Endothelial cell of umbilical vein (primary cell): ENCODE data around the gene EID2B. TPM values are rescaled to one million over a fixed set of nuclear protein-coding genes. Genes with fewer than 3 reads are reported as not detected.

Experiments used
- BruUV-seq: library from RNA; stranded (reverse); fragments of 400-500 nt; replicated peaks from 2 replicates; lab custom pipeline; 2021; lab: Mats Ljungman, UMichigan
- CTCF ChIA-PET: fragments of 300-600, 350-600 bp; sonication (Branson Sonifier 250); formaldehyde crosslinking; loops from one replicate; lab custom pipeline; 2021; ENCODE audit warnings: antibody characterized with exemption, inconsistent platforms; lab: Charles Lee
- POLR2A ChIA-PET: fragments of 300-600, 350-600 bp; sonication (Branson Sonifier 250); formaldehyde crosslinking; loops from one replicate; lab custom pipeline; 2021; ENCODE audit warnings: antibody characterized with exemption, inconsistent platforms; lab: Charles Lee
- DNase-seq: peaks from one replicate; pipeline ENCODE4 v3.0.0-alpha.2; 2011; ENCODE audit warnings: low read depth, low spot score
- FAIRE-seq: peaks from 2 replicates; lab custom pipeline; 2011; peaks lifted over from hg19 to GRCh38; lab: Jason Lieb, UNC
- H2AFZ ChIP-seq: 2 replicates; pipeline ENCODE4 v1.6.0; 2012; ENCODE audit warnings: low read depth, low read length, control low read depth, inconsistent platforms
- H3K27ac ChIP-seq: 2 replicates; pipeline ENCODE4 v1.5.1; 2011; ENCODE audit warnings: low read depth, mild to moderate bottlenecking, control low read depth, low read length, moderate library complexity; ENCODE audit not compliant: insufficient read depth
- H3K27me3 ChIP-seq, 2 experiments: 2 replicates each; pipeline versions ENCODE4 v1.6.0 to v1.6.1; 2011; ENCODE audit warnings: low read length in 2 of 2, mixed read lengths in 1 of 2; ENCODE audit not compliant: control insufficient read depth in 2 of 2, insufficient read depth in 2 of 2
- H3K36me3 ChIP-seq, 2 experiments: 2 replicates in 1 of 2; 3 replicates in 1 of 2; pipeline ENCODE4 v1.5.1; 2011; ENCODE audit warnings: low read length in 2 of 2, mild to moderate bottlenecking in 1 of 2, moderate library complexity in 1 of 2; ENCODE audit not compliant: control insufficient read depth in 2 of 2, insufficient read depth in 2 of 2; ENCODE audit errors: extremely low read depth in 1 of 2
- H3K4me1 ChIP-seq: 3 replicates; pipeline ENCODE4 v1.5.1; 2011; ENCODE audit warnings: mild to moderate bottlenecking, low read length; ENCODE audit not compliant: control insufficient read depth, insufficient read depth; ENCODE audit errors: extremely low read depth
- H3K4me2 ChIP-seq: 2 replicates; pipeline ENCODE4 v1.6.1; 2011; ENCODE audit warnings: low read length, control low read depth, mixed read lengths; ENCODE audit not compliant: insufficient read depth
- H3K4me3 ChIP-seq, 3 experiments: fragments of 200-600 bp in 1 of 3; sonication (generic), shearing (Covaris generic) in 1 of 3; replicated peaks in 1 of 3; 2 replicates each; pipeline ENCODE4 v1.5.1; 2011 to 2016; ENCODE audit warnings: control low read depth in 3 of 3, low read length in 3 of 3, mild to moderate bottlenecking in 2 of 3, inconsistent platforms in 1 of 3, low read depth in 1 of 3, moderate library complexity in 1 of 3; ENCODE audit not compliant: insufficient read depth in 1 of 3
- H3K79me2 ChIP-seq: 2 replicates; pipeline ENCODE4 v1.6.0; 2012; ENCODE audit warnings: low read length, inconsistent platforms; ENCODE audit not compliant: control insufficient read depth, insufficient read depth
- H3K9ac ChIP-seq: replicated peaks from 2 replicates; pipeline ENCODE3; 2011; ENCODE audit warnings: low read length, control low read depth; ENCODE audit not compliant: insufficient read depth; ENCODE audit errors: extremely low read depth
- H3K9me1 ChIP-seq: replicated peaks from 3 replicates; pipeline ENCODE4 v1.6.0; 2011; ENCODE audit warnings: mild to moderate bottlenecking, low read length; ENCODE audit not compliant: control insufficient read depth, insufficient read depth; ENCODE audit errors: extremely low read depth
- H3K9me3 ChIP-seq: replicated peaks from 2 replicates; pipeline ENCODE4 v1.5.1; 2012; ENCODE audit warnings: low read length, inconsistent platforms; ENCODE audit not compliant: control insufficient read depth, insufficient read depth
- H4K20me1 ChIP-seq: replicated peaks from 2 replicates; pipeline ENCODE3; 2011; ENCODE audit warnings: mild to moderate bottlenecking, low read length; ENCODE audit not compliant: control insufficient read depth, insufficient read depth; ENCODE audit errors: extremely low read depth
- CTCF ChIP-seq, 2 donors: IDR thresholded peaks; 1 replicate in 1 of 2; 2 replicates in 1 of 2; pipeline ENCODE4 v1.5.1; 2011; ENCODE audit warnings: low read length in 2 of 2, mild to moderate bottlenecking in 2 of 2, moderate library complexity in 2 of 2, control low read depth in 1 of 2, inconsistent platforms in 1 of 2, low read depth in 1 of 2; ENCODE audit not compliant: insufficient read depth in 1 of 2; ENCODE audit errors: extremely low read depth in 1 of 2
- EZH2 ChIP-seq: IDR thresholded peaks from 2 replicates; pipeline ENCODE4 v1.6.1; 2012; ENCODE audit warnings: borderline replicate concordance, low read depth, mild to moderate bottlenecking, moderate library complexity, low read length, inconsistent platforms; ENCODE audit not compliant: severe bottlenecking
- FOS ChIP-seq: IDR thresholded peaks from 2 replicates; pipeline ENCODE4 v1.6.1; 2011; ENCODE audit warnings: mild to moderate bottlenecking, low read length, moderate library complexity, borderline replicate concordance; ENCODE audit not compliant: insufficient read depth
- GATA2 ChIP-seq: IDR thresholded peaks from 2 replicates; pipeline ENCODE4 v1.7.0; 2011; ENCODE audit warnings: low read depth, mild to moderate bottlenecking, moderate library complexity, mixed read lengths, low read length; ENCODE audit not compliant: insufficient read length, insufficient read depth
- JUN ChIP-seq: IDR thresholded peaks from 2 replicates; pipeline ENCODE4 v1.6.1; 2011; ENCODE audit warnings: borderline replicate concordance, low read depth; ENCODE audit not compliant: insufficient read length, insufficient read depth
- MAX ChIP-seq: IDR thresholded peaks from 2 replicates; pipeline ENCODE4 v1.6.1; 2011; ENCODE audit not compliant: insufficient read depth, insufficient read length
- MYC ChIP-seq: IDR thresholded peaks from one replicate; pipeline ENCODE4 v1.6.1; 2011; ENCODE audit warnings: mild to moderate bottlenecking, low read depth, low read length
- POLR2A ChIP-seq: IDR thresholded peaks from 2 replicates; pipeline ENCODE4 v1.6.1; 2012; ENCODE audit warnings: low read depth, mild to moderate bottlenecking, control low read depth, low read length
- POLR2AphosphoS5 ChIP-seq: IDR thresholded peaks from 2 replicates; pipeline ENCODE4 v1.6.1; 2012; ENCODE audit warnings: low read depth, mild to moderate bottlenecking, control low read depth, low read length, moderate library complexity; ENCODE audit not compliant: insufficient read depth
- dilution Hi-C: fragments of 300-500 bp; cut with MboI; formaldehyde crosslinking; loops from one replicate; pipeline ENCODE4 v1.15.0; 2019; ENCODE audit warnings: low sequenced_read_pairs; ENCODE audit not compliant: extremely low pct_ligation_motif_present
- intact Hi-C: fragments of 100-400 bp; cut with micrococcal nuclease; formaldehyde crosslinking; loops from one replicate; pipeline ENCODE4 v1.10.0; 2022
- polyA plus RNA-seq, 4 experiments: library from polyadenylated mRNA; depleted of rRNA in 3 of 4; stranded (reverse) in 3 of 4; unstranded in 1 of 4; fragments of >200 nt; gene quantifications; 2 replicates each; pipeline versions ENCODE4 v1.2.1 to v1.2.3, GENCODE V29; 2011 to 2012; ENCODE audit warnings: missing spikeins in 1 of 4
- total RNA-seq: library from RNA; stranded (reverse); gene quantifications from 2 replicates; pipeline ENCODE4 v1.2.3, GENCODE V29; 2021

EID2B gene
- total and polyA plus RNA-seq, 2 donors (not counting 3 experiments of a cell fraction or from before 2014, with no cell fraction given) = 1.7 to 3.9 TPM

GRCh38 chr19:39550197-39550596, 17.5 kb upstream of the EID2B start:
- intact Hi-C loops = no loop called here

GRCh38 chr19:39546599-39546998, 13.9 kb upstream of the EID2B start:
- POLR2A ChIA-PET = no interaction called here
- no peak for TF ChIP-seq GATA2
- TF ChIP-seq POLR2AphosphoS5 = no peak
- TF ChIP-seq FOS = no peak
- no peak for TF ChIP-seq MAX
- no peak for TF ChIP-seq JUN
- no peak for TF ChIP-seq EZH2
- TF ChIP-seq POLR2A = no peak
- TF ChIP-seq CTCF (IDR thresholded peaks at IDR 0.05; ENCODE audit: extremely low read depth in 1 of 2, insufficient read depth in 1 of 2, low read depth in 1 of 2, low read length in 2 of 2) = no peak
- no peak for TF ChIP-seq MYC

More at GRCh38 chr19:39550197-39550596, 17.5 kb upstream of the EID2B start:
- dilution Hi-C loops = no loop called here
- no peaks in the 10 kb centered on the region for H3K36me3 ChIP-seq
- no peak overlapping the region for H2AFZ ChIP-seq
- H3K79me2 ChIP-seq = no peaks in the 10 kb centered on the region
- DNase-seq = no peak
- no peak overlapping the region for H3K4me3 ChIP-seq
- CTCF ChIA-PET = interaction anchor here (0.7 to 2.5 kb wide), 3 partner anchors 122 to 483 kb away, joined by 3 to 78 read pairs (median 3); no protein-coding TSS in a partner anchor
- H3K4me2 ChIP-seq = no peak overlapping the region
- H3K9ac ChIP-seq = no peak overlapping the region
- H3K9me3 ChIP-seq = no peaks in the 10 kb centered on the region
- H3K9me1 ChIP-seq = no peaks in the 10 kb centered on the region
- H3K27me3 ChIP-seq = peaks cover 13% of the 10 kb centered on the region in 2 experiments
- no peak overlapping the region for H3K27ac ChIP-seq
- TF ChIP-seq POLR2AphosphoS5 = no peak
- no peak for FAIRE-seq
- no peaks in the 10 kb centered on the region for H4K20me1 ChIP-seq
- POLR2A ChIA-PET = no interaction called here
- H3K4me1 ChIP-seq = no peaks in the 10 kb centered on the region
- no TSS peak for BruUV-seq

More at GRCh38 chr19:39546599-39546998, 13.9 kb upstream of the EID2B start:
- Histone ChIP-seq H3K9me1 (no peaks in the 10 kb centered on the region), H3K4me3 (no peak overlapping the region), H3K27me3 (peaks cover 8 to 11% of the 10 kb centered on the region in 2 experiments), H3K79me2 (no peaks in the 10 kb centered on the region), H3K9ac (no peak overlapping the region), H3K9me3 (no peaks in the 10 kb centered on the region), H3K4me2 (no peak overlapping the region), H2AFZ (no peak overlapping the region), H3K27ac (no peak overlapping the region), H3K4me1 (peaks cover 9% of the 10 kb centered on the region), H4K20me1 (no peaks in the 10 kb centered on the region), H3K36me3 (no peaks in the 10 kb centered on the region)
- intact Hi-C loops = no loop called here
- dilution Hi-C loops = no loop called here
- CTCF ChIA-PET = no interaction called here
- no TSS peak for BruUV-seq
- no peak for FAIRE-seq
- DNase-seq = no peak
